GM23338 (cell line): ENCODE measurements around the gene THSD4. TPM values are rescaled to one million over a fixed set of nuclear protein-coding genes. Genes with fewer than 3 reads are reported as not detected.

Experiments
- ATAC-seq: fragments of 200-7000 bp; cut with Tn5 transposase; 3 replicates; pipeline ENCODE4 v1.9.1; 2020
- DNase-seq: peaks from one replicate; pipeline ENCODE4 v3.0.0-alpha.2; 2015; ENCODE audit warnings: low spot score
- H2AFZ ChIP-seq: fragments of 200-600 bp; sonication (generic); 2 replicates; pipeline ENCODE4 v1.8.0; 2016; ENCODE audit warnings: antibody characterized with exemption, mild to moderate bottlenecking, moderate library complexity
- H3F3A ChIP-seq: fragments of 200-600 bp; sonication (generic); replicated peaks from 2 replicates; pipeline ENCODE4 v1.8.0; 2017; ENCODE audit warnings: antibody characterized with exemption, mixed run types, low read depth
- H3K27ac ChIP-seq: fragments of 200-600 bp; sonication (generic); 2 replicates; pipeline ENCODE4 v1.6.1; 2016; ENCODE audit warnings: low read depth
- H3K27me3 ChIP-seq: fragments of 200-600 bp; sonication (generic); 2 replicates; pipeline ENCODE4 v1.8.0; 2016; ENCODE audit warnings: mild to moderate bottlenecking, mixed run types, moderate library complexity; ENCODE audit not compliant: insufficient read depth
- H3K36me3 ChIP-seq: fragments of 200-600 bp; sonication (generic); 2 replicates; pipeline ENCODE4 v1.8.0; 2016; ENCODE audit warnings: mild to moderate bottlenecking; ENCODE audit not compliant: insufficient read depth
- H3K4me1 ChIP-seq: fragments of 200-600 bp; sonication (generic); 2 replicates; pipeline ENCODE4 v1.8.0; 2016; ENCODE audit warnings: mild to moderate bottlenecking, moderate library complexity; ENCODE audit not compliant: insufficient read depth
- H3K4me2 ChIP-seq: fragments of 200-600 bp; sonication (generic); 2 replicates; pipeline ENCODE4 v1.7.1; 2017; ENCODE audit warnings: mixed run types
- H3K4me3 ChIP-seq: fragments of 200-600 bp; sonication (generic); 2 replicates; pipeline ENCODE4 v1.6.1; 2016; ENCODE audit warnings: mixed run types
- H3K79me2 ChIP-seq: fragments of 200-600 bp; sonication (generic); replicated peaks from 2 replicates; pipeline ENCODE4 v1.8.0; 2017; ENCODE audit warnings: mild to moderate bottlenecking; ENCODE audit not compliant: insufficient read depth
- H3K9me2 ChIP-seq: fragments of 200-600 bp; sonication (generic); 2 replicates; pipeline ENCODE4 v1.8.0; 2017; ENCODE audit not compliant: insufficient read depth
- H4K20me1 ChIP-seq: fragments of 200-600 bp; sonication (generic); replicated peaks from 2 replicates; pipeline ENCODE4 v1.8.0; 2017; ENCODE audit warnings: mild to moderate bottlenecking; ENCODE audit not compliant: insufficient read depth
- H3K27ac Mint-ChIP-seq: 2 replicates; pipeline ENCODE4 v1.8.0; 2020; ENCODE audit warnings: inconsistent platforms, mild to moderate bottlenecking, moderate library complexity, mixed read lengths
- H3K27me3 Mint-ChIP-seq: 3 replicates; pipeline ENCODE4 v1.8.0; 2022; ENCODE audit warnings: low read depth, mild to moderate bottlenecking, moderate library complexity, mixed read lengths, inconsistent platforms; ENCODE audit not compliant: insufficient read depth, poor library complexity
- H3K36me3 Mint-ChIP-seq: 3 replicates; pipeline ENCODE4 v1.8.0; 2021; ENCODE audit warnings: low read depth, mild to moderate bottlenecking, inconsistent platforms, moderate library complexity, mixed read lengths
- H3K4me1 Mint-ChIP-seq: 3 replicates; pipeline ENCODE4 v1.8.0; 2020; ENCODE audit warnings: mild to moderate bottlenecking, inconsistent platforms, mixed read lengths
- H3K4me3 Mint-ChIP-seq: 3 replicates; pipeline ENCODE4 v1.8.0; 2021; ENCODE audit warnings: moderate library complexity, mild to moderate bottlenecking, inconsistent platforms, mixed read lengths
- H3K9me3 Mint-ChIP-seq: 3 replicates; pipeline ENCODE4 v1.8.0; 2020; ENCODE audit warnings: moderate library complexity, mild to moderate bottlenecking, inconsistent platforms, mixed read lengths
- EZH2phosphoT487 ChIP-seq: fragments of 200-600 bp; sonication (generic); IDR thresholded peaks from one replicate; pipeline ENCODE4 v1.8.1; 2018; ENCODE audit warnings: antibody characterized with exemption; ENCODE audit not compliant: unreplicated experiment
- NANOG ChIP-seq: IDR thresholded peaks from 2 replicates; pipeline ENCODE4 v1.6.1; 2016; ENCODE audit warnings: antibody characterized with exemption, borderline replicate concordance
- ZNF114 ChIP-seq: fragments of 250-450 bp; sonication (Bioruptor Pico); IDR thresholded peaks from 2 replicates; pipeline ENCODE4 v1.5.0; 2020; ENCODE audit warnings: mild to moderate bottlenecking, moderate library complexity
- ZNF462 ChIP-seq: fragments of 250-450 bp; sonication (Bioruptor Pico); IDR thresholded peaks from 2 replicates; pipeline ENCODE4 v1.5.0; 2020; ENCODE audit warnings: mild to moderate bottlenecking, moderate library complexity
- polyA plus RNA-seq: library from polyadenylated mRNA; unstranded; fragments of >200 nt; fragmentation: Nextera tagmentation; extraction: Ambion mirVana; gene quantifications from 2 replicates; pipeline ENCODE4 v1.2.1, GENCODE V29; 2016
- total RNA-seq: library from RNA; depleted of rRNA; stranded (reverse); fragments of >200 nt; shearing (Covaris generic); gene quantifications from 2 replicates; pipeline ENCODE4 v1.2.3, GENCODE V29; 2014

Gene THSD4
- total and polyA plus RNA-seq, 2 experiments from 2014 or later: 2.0 to 7.4 TPM

GRCh38 chr15:71494563-71495397 is 379.5 kb downstream of the THSD4 start (continued):
- TF ChIP-seq ZNF462 (CRISPR knock-in tag): no peak

GRCh38 chr15:71495398-71495780 is 380.1 kb downstream of the THSD4 start:
- TF ChIP-seq ZNF114 (CRISPR knock-in tag) (no peak), EZH2phosphoT487 (no peak), NANOG (no peak)
- Mint-ChIP-seq H3K4me1 (no peaks in the 10 kb centered on the region; the same call in 2 of the 3 replicates), H3K27ac (no peak overlapping the region), H3K27me3 (peaks cover 3% of the 10 kb centered on the region), H3K36me3 (no peaks in the 10 kb centered on the region; the same call in 2 of the 3 replicates), H3K9me3 (peaks cover 5% of the 10 kb centered on the region; the same call in 1 of the 3 replicates), H3K4me3 (no peak overlapping the region)
- no peaks in the 10 kb centered on the region for H3F3A ChIP-seq
- H3K4me3 ChIP-seq: no peak overlapping the region
- H3K9me2 ChIP-seq: 0 out of 2 replicates have a peak, but pooled peaks cover 3% of the 10 kb centered on the region
- no peak overlapping the region for H2AFZ ChIP-seq
- H3K79me2 ChIP-seq: no peaks in the 10 kb centered on the region
- DNase-seq (no peak), ATAC-seq (no peak)
- H3K36me3 ChIP-seq: no peaks in the 10 kb centered on the region
- no peak overlapping the region for H3K4me2 ChIP-seq
- H3K27ac ChIP-seq: no peak overlapping the region
- no peaks in the 10 kb centered on the region for H3K27me3 ChIP-seq
- H4K20me1 ChIP-seq: no peaks in the 10 kb centered on the region
- H3K4me1 ChIP-seq: no peaks in the 10 kb centered on the region
